GM18868 (cell line): Measurements from ENCODE around the gene LRMDA.

Experiments used
- ATAC-seq: cut with Tn5 transposase; IDR thresholded peaks from one replicate; pipeline ENCODE4 v1.9.1; 2021; ENCODE audit warnings: mild to moderate bottlenecking, moderate library complexity; ENCODE audit not compliant: unreplicated experiment

Gene LRMDA

DNA sequence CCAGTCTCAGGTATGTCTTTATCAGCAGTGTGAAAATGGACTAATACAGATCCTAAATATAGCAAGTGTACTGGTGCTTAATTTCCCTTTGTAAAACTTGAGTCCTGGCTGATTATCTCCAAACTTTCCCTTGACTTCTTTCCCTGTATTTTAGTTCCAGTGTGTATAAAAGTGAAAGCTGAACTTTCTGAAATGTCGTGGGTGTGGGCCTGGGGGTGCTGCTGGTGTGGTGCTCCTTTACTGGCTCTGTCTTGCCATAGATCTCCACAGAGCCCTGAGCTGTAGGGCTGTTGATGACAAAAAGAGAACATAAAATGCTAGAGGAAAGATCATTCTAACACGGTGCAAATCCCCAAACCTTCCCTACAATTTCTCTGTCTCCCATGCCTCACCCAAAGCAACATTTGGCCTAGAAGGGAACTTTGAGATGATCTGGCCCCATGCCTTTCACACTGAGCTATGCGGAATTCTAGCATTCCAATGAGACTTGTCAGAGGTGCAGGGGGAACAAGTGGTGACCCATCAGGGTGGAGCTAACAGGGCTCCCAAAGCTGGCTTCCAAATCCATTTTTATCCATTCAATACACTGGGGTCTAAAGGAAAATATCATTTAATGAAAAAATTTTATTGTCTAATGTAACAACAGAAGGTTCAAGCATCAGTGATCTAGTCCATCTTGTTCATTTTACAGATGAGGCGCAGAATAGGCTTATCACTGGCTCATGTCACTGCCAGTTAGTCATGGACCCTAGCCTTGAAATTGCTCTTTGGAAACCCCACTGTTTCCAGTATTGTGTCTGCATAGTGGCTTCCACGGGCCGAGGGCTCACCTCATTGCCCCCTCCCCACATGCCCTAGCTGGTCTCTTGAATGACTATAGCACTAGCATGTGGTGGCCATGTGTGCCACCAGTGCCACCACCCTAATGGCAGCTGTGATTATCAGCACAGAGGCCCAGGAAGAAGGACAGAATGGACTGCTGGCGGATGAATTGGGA is 1000.9 kb downstream of the LRMDA start:
- no peak for ATAC-seq

DNA sequence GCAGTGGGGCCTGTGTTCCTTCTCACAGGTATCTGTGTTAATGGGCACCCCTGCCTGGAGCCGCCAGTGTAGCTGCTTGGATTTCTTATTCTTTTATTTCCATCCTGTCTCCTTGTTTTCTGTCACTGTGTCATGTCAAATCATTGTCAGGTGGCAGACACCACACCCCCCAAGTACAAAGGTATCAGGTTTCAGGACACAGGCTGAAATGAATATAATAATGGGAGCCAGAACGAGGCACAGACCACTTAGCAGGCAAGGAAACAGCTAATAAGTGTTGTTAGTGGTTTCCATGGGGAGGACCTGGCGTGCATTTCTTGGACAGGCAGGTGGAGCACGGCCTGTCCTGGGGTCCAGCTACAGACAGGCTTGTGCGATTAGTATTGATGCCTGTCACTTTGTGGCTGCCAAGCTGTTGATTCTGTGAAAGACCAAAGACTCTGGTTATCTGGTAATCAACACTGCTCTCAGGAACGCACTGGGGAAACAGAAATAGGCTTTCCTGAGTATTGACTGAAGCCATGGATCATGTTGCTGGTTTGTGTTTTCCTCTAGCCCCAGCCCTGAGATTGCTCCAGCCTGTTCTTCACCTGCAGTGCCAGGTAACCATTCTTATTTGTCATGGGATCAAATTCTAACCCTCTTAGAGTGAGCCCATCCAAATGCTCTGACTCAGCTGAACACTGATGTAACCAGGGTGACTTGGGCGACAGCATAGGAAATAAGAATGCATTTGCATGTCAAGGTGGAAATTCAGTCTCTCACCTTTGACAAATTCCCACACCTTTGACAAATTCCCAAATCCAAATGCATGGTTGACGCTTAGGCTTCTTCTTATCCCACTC is 1002.0 kb downstream of the LRMDA start:
- ATAC-seq = no peak

DNA sequence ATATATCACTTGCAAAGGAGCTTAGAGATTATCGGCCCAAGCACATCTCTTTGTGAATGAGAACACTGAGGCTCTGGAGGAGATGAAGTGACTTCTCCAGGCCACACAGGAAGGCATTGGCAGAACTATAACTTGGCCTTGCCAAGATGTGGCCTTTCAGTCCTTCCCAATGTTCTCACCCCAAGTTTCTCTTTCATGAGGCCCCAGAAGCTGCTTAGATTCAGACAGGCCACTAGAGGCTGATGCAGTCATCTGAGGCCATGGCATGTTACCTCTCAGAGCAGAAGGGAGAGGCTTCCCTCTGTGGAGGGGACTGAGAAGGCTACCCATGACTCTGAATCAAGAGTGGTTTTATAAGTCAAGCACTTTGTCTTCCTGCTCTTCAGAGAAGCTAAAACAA is 1003.7 kb downstream of the LRMDA start:
- no peak for ATAC-seq

DNA sequence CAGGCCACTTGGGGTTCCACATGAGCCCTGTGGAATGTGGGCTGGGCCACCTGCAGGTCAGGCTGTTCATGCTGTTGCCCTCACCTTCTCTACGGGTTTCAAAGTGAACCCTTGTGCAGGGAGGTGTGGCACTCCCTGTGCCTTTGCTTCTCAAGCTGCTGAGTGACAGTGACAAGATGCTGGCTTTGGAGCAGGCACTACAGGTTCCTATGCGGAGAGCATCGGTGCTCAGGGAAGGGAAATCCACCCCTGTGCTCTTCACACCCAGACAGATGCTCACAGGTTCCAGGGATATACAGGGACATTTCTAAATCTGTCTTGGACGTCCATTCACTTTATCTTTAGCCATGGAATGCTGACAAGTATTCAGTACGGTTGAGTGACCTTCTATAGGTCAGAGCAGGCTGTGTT is 1005.0 kb downstream of the LRMDA start:
- no peak for ATAC-seq

DNA sequence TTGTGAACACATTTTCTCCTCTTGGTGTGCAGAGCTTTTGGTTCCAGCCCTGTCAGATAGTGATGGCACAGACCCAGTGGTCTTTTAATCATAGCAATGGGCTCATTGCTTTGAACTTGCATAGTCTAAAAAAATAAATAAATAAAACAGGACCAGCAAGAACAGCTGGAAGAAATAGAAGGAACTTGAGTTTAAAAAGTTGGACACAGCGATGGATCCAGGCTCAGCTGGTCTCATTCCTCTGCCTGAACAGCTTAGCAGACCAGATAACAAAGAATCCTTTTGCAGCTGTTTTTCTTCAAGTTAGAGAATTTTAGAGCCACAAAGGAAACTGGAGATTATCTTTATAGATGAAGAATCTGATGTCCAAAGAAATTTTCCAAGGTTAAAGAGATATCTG is 1005.6 kb downstream of the LRMDA start:
- no peak for ATAC-seq

DNA sequence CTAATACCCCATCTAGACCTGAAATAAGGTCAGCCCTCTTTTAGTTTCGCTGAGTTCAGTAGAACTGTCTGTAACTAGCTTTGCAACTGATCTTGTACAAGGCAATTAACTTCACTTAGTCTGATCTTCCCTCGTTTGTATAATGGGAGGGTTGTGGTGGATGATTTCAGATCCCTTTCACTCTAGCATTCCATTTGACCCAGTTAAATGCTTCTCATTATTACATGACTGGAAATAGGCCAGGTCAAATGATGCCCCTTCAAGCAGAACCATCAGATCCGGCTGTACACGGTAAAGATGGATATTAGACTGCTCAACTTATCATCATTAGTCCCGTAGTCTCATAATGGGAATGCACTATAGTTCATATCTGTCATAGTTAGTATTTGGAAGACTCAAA is 1009.0 kb downstream of the LRMDA start:
- ATAC-seq = no peak

DNA sequence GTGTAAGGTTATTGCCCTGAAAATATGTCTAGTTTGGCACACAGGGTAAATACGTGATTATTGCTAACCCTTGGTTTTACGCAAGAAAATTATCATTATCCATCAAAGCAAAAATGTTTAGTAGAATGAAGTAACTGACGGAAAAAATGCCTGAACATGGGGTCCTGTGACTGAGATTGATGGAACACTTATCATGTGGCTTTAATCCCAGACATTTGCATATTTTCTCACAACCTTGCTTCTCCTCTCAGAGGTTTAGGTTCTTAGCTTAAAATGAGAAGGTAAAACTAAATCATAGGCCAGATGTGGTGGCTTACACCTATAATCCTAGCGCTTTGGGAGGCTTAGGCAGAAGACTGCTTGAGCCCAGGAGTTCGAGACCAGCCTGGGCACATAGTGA is 1010.7 kb downstream of the LRMDA start:
- no peak for ATAC-seq

DNA sequence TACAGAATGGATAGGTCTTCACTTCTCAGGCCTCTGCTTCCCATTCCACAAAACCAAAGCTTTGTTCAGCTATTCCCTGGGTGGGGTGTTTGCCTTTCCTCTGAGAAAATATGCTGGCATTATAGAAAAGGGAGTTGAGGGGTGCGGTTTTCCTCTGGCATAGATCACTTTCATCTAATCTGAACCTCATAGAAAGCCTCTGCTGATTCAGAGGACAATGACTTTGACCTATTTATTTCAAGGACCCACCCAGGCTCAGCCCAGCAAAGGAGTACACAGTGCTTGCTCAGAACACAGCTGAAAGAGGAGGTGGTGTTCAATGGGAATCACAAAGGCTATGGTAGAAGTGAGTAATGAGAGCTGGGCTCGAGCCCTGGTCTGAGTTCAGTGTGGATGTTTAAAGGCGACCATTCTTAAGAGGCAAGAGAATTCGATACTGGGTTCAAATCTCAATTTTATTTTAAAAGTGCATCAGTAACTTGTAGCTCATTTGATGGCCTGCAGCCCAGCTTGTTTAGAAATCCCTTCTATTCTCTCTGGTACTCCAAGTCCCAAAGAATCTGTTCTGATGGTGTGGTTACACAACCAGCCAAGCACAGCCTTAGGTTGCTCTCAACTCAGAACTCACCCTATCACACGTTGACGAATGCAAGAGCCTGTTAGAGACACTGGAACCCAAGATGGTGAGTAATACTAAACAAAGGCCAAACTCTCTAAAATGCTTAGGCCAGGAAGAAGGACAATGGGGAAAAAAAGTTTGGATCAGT is 1012.8 kb downstream of the LRMDA start:
- no peak for ATAC-seq

DNA sequence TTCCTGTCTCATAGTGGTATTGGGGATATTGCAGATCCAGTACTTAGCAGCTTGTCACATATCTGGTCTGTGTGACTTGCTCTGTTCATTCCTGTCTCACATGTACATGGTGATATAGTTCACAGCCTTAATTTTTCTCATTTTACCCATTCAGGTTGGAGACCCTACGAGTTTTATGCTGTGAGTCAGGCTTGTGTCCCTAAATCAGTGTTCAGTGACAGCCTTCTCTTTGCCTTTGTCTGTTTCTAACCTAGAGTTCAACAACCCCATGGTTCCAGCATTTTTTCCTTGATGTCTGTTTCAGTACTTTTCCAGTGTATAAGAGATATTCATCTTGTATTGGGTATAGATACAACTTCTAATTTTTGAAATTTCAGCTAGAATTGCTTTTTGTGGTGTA is 1016.2 kb downstream of the LRMDA start:
- no peak for ATAC-seq

DNA sequence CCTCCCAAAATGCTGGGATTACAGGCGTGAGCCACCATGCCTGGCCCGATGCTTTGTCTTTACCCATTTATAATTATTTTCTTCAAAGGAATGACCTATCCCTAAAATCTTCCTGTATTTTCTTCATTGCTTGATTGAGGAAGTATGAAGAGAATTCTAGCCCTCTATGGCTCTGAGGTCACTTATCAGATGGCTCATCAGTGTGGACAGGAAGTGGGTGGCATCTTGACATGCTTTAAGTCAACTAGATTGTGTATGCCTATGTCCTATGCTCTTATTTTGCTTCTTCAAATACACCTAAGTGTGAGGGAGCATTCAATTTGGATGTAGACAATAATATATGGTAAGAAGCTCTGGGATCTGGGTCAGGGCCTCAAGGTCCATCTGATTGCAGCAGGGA is 1020.5 kb downstream of the LRMDA start:
- ATAC-seq = no peak

DNA sequence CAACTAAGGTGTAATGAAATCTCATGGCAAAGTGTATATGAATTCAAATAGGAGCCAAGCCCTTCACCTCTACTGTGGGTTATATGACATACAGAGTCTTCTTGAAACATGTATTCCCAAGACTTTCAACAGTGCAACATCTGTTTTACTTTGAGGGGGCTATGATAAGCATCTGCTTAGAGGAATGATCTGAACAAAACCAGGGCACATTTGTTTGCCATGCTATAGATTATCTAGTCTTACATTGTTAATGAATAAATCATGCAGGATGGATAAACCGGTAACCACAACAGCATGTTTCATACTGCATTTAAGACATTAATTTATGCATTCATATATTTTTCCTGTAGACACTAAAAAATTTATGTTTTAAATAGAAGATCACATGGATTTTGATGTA is 1021.9 kb downstream of the LRMDA start:
- ATAC-seq = no peak

DNA sequence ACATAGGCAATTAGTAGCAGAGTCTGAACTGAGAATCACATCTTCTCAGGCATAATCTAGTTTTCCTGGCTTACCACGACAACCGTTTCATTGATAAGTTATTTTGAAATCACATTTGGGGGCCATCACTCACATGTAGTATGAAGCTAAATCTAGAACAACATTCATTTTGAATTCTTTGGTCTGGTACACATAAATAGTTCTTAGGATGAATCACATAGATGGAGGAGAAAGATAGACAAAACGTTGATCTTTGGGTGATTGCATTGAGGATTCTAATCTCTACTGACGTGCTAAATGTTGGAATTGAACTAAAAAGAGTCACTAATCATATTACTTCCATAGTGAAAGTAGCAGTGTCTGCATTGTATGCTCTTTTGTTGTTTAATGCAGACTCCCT is 1022.6 kb downstream of the LRMDA start:
- ATAC-seq = no peak

DNA sequence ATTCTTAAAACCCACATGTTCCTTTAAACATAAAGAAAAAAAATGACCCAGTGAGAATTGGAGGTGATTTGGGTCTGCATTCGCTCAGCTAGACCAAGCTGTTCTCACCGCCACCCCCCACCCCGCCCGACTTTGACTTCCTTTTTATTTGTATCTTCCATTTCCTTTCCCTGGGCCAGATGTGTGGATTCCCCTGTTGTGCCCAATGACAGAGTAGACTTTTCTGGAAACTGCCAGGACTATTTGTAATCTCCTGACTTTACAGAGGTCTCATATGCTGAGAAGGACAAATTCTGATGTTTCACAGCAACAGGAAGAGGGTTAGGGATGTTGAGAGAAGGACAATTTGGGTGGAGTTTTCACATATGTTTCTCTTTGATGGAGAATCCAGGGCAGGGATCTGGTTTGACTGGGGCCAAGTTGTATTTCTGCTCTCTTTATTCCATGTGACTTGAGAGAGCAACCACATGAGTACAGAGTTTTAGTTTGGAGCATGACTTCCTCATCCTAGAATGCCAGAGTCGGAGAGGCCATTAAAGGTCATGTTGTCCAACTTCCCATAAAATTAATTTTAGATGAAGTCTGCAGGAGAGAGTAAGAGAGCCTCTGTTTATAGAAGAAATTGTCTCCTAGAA is 1023.2 kb downstream of the LRMDA start:
- ATAC-seq = no peak

DNA sequence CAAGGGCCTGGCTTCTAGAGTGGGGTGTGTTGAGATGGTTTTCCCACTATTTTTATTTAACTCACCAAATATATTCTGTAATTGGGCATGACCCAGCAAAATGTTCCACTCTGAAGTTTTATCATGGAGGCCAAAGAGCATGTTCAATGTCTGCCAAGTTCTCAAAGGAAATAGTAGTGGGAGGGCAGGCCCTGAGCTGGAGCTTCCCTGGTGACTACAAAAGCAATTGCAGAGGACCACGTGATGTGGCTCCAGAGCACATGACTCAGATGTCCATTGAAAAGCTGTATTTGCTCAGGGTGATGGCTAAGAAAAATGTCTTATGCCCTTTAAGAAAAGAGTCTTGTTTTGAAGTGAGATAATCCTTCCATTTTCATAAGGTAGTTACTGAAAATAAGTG is 1024.8 kb downstream of the LRMDA start:
- ATAC-seq = no peak

DNA sequence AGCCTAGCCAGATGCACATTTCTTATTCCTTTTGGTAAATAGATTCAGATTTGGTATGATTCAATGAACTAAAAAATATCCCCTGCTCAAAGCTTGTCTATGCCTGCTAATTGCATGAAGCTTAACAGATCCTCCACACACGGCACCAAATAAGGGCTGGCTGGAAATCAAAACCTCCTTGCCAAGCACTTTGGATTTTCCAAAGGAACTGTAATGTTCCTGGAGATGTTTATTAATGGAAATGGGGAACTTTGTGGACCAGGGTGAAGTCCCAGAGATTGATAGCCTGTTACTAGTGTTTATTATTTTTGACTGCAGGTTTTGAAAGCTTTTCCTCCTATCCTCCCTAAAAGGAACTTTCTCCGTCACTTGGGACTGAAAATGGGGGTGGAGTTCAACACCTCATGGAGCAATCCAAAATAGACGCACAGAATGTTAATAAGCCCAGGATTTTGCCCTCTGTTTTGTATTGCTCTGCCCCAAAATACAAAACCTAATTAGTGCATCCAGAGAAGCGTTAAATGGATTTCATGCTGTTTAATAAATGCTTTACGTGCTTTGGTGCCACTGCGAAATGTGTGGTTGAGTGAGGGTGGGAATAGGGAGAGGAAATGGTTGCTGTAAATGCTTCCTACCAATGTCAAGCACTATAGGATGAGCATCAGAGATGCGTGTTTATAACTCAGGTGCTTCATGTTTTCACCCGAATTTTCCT is 1027.7 kb downstream of the LRMDA start:
- no peak for ATAC-seq

DNA sequence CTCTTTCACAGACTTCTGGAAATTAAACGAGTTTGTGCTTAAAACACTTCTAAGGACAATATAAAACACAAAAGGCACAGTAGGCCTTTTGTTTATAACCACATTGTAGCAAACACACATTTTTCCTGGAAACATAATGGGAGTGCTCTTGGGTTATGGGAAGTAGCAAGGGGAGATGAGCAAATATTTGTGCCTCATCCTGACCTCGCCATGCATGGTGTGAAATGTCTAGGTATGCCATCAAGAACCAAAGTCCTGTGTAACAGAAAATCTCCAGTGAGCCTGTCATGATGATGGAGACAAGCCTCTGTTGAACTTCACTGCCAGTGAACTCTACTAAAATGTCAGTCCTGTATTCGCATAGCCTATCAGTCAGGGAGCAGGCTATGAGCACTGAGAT is 1029.6 kb downstream of the LRMDA start:
- ATAC-seq = no peak

DNA sequence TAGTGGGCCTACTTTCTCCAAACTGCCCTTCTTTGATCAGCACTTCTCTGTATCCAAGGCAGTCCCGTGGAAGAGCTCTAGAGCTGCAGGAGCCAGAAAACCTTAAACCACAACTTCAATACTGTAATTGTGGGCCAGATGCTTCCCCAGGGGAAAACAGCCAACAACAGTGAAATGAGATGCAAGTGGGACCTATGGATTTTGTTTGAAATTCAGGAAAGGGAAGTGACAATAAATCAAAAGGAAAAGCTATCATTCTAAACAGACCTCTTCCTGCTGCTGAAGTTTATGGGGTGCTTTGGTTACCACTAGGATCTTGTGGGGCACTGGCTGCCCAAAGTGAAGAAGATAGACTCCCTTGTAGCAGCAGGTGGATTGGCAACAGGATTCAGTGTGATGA is 1031.7 kb downstream of the LRMDA start:
- ATAC-seq = no peak

DNA sequence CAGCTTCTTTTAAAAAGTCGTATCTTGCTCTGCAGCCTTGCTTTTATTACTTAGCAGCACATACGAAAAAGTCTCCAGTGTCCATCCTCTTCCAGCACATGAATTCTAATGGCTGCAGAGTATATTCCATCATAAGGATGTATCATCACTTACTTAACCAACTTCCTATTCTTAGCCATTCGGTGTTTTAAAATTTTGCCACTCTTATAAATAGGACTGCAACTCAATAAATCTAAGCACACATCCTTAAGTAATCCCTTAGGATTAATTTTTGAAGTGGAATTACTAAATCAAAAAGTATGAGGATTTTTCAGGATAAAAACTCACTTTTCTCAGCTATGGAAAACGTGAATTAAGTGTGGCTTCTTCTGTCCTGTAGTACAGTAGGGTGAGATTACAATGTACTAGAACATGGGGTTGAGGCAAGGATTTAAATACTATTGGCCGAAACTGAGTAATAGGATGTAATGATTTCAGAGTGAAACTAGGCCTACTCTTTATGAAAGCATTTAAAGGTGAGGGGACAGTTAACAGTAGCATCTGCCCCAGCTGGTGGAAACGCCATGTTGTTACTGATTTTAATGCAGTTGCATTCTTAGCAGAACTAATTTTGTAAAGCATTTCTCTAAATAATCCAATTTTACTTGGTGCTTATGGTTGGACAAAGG is 1035.5 kb downstream of the LRMDA start:
- no peak for ATAC-seq

DNA sequence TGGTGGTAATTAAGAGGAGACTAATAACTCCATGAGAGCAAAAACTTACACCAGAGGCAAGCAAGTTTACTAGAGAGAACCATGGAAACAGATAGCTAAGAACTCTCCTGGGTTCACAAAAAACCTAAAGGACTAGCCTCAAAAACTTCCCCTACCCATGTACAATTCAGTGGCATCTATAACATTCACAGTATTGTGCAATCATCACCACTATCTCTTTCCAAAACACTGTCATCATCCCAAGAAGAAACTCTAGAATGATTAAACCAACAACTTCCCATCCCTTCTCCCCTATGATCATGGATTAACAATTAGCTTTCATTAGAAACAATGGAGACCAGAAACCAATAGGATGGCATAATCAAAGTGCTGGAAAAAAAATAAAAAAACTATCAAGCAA is 1038.3 kb downstream of the LRMDA start:
- ATAC-seq = no peak
